Subcutaneous abdominal adipose tissue (tissue), 5 donors: ENCODE results near the gene SEPTIN8.
A peak's percentile ranks its signal among the peaks of the same experiment; 100 is the strongest.

ENCODE experiments used
- H3K27ac ChIP-seq: one replicate; pipeline ENCODE4 v1.7.0; 2013; ENCODE audit warnings: low read depth, mild to moderate bottlenecking, inconsistent platforms, low read length, moderate library complexity
- H3K27me3 ChIP-seq, 5 donors: one replicate each; pipeline ENCODE4 v1.7.0; 2013; ENCODE audit warnings: low read length in 5 of 5, inconsistent platforms in 1 of 5; ENCODE audit not compliant: control insufficient read depth in 5 of 5, insufficient read depth in 4 of 5
- H3K36me3 ChIP-seq, 5 donors: one replicate each; pipeline ENCODE4 v1.7.0; 2013; ENCODE audit warnings: low read length in 5 of 5; ENCODE audit not compliant: control insufficient read depth in 5 of 5, insufficient read depth in 5 of 5
- H3K4me1 ChIP-seq, 5 donors: one replicate each; pipeline ENCODE4 v1.7.0; 2013; ENCODE audit warnings: low read length in 5 of 5, mild to moderate bottlenecking in 3 of 5, moderate library complexity in 1 of 5; ENCODE audit not compliant: control insufficient read depth in 5 of 5, insufficient read depth in 5 of 5
- H3K4me3 ChIP-seq, 5 donors: one replicate each; pipeline ENCODE4 v1.7.0; 2013; ENCODE audit warnings: low read length in 5 of 5, low read depth in 1 of 5
- H3K9ac ChIP-seq, 5 donors: one replicate each; pipeline ENCODE4 v1.7.0; 2013; ENCODE audit warnings: low read length in 5 of 5, mild to moderate bottlenecking in 4 of 5, moderate library complexity in 3 of 5
- H3K9me3 ChIP-seq, 5 donors: one replicate each; pipeline ENCODE4 v1.7.0; 2013; ENCODE audit warnings: low read length in 5 of 5; ENCODE audit not compliant: control insufficient read depth in 5 of 5
- donor health status: healthy.
- donor health status: healthy.
- donor health status: healthy.
- donor health status: healthy.
- donor health status: healthy.

The SEPTIN8 gene

DNA sequence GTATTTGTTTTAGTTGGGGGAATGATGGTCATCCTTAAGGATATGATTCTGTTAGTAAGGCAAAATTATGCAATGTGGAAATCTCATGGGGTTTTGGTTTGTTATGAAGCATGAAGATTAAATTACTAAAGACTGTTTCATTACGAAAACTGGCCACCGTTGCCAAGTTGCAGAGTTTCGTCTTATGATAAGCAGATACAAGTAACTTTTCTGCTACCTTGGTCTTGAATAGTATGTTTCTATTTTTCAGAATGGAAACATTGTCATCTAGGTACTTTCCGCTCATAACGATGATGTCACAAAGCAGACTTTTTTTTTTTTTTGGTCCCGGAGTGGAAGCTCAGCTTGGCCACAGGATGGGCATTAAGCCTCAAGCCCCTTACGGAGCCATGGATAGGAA, 25.6 kb downstream of the SEPTIN8 start:
- Histone ChIP-seq H3K27me3 (peaks cover 0 to 15% (median 10%) of the 10 kb centered on the region in 5 donors), H3K4me3 (no peak overlapping the region), H3K9ac (no peak overlapping the region), H3K4me1 (peaks cover 0 to 22% (median 15%) of the 10 kb centered on the region in 5 donors), H3K9me3 (no peaks in the 10 kb centered on the region), H3K27ac (no peak overlapping the region), H3K36me3 (peaks cover 0 to 6% (median 2%) of the 10 kb centered on the region in 5 donors)

DNA sequence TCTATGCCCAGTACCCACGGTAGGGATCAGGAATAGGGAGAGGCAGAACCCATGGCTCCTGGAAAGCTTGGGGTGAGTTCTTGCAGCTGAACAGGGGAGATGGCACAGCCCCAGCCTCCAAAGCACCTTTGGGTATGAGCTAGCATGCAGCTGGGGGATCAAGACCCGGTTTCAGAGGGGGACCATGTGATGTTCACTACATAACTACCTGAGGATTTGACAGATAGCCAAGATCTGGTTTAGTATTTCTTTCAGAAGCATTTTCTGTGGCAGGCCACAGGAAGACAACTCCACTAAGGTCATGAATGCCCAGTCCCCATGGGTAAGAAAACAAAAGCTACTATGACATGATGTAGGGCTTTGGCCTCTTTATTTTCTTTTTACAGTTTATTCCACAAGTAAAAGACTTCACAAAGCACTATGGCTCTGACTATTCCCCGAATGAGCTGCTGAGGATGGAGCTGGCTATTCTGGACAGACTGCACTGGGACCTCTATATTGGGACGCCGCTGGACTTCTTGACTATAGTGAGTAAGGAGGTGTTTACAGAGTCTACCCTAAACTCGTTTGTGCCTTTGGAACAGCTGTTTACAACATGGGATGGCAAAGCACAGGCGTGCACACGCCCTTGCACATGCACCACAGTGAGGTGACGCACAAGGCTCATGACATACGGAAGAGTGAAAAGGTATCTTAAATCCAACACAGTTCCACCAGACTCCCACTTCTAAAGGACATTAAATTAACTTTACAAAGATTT, 26.4 kb downstream of the SEPTIN8 start:
- Histone ChIP-seq H3K9me3 (no peaks in the 10 kb centered on the region), H3K9ac (no peak overlapping the region), H3K4me3 (no peak overlapping the region), H3K27me3 (peaks cover 0 to 19% (median 13%) of the 10 kb centered on the region in 5 donors), H3K36me3 (peaks cover 0 to 5% (median 0%) of the 10 kb centered on the region in 5 donors), H3K27ac (no peak overlapping the region), H3K4me1 (peaks cover 0 to 22% (median 15%) of the 10 kb centered on the region in 5 donors)

DNA sequence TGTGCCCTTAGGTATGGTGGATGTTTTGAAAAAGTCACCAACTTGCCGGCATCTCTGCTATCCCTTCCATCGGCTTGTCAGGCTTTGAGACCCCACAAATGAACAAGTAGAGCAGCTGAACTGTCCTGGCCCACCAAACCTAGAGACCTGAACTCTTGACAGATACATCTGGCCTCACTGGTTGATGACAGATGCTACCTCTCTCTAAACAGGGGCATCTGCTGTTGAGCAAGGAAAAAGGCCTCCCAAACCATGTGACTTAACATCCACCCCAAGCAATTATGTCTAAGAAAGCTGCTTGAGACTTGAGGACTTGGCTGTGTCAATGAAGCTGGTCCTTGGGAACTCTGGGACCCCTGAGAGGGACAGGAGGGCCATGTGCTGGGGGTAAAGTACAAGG, 27.5 kb downstream of the SEPTIN8 start:
- Histone ChIP-seq H3K36me3 (peaks cover 0 to 5% (median 0%) of the 10 kb centered on the region in 5 donors), H3K27me3 (peaks cover 0 to 28% (median 13%) of the 10 kb centered on the region in 5 donors), H3K4me1 (peaks cover 0 to 22% (median 15%) of the 10 kb centered on the region in 5 donors), H3K9me3 (no peaks in the 10 kb centered on the region), H3K4me3 (no peak overlapping the region), H3K27ac (no peak overlapping the region), H3K9ac (no peak overlapping the region)

DNA sequence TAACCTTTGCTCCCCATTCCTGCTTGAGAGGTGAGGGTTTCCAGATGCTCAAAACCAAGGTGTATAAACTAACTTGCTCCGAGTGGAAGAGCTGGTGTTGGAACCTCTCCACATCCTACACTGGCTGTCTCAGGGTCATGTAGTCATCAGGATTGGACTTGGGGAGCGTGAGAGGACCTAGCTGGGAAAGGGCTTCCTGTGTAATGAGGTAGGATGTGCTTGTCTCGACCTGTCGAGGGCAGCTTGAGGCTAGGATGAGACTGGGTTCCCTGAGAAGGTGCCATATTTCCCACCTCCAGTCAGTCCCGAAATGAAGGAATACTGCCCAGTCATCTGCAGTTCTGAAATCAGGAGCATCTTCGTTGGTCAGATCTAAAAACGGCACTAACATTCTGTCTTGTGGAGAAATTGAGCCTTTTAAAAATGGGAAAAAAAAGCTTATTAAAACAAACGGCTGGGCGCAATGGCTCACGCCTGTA, 28.5 kb downstream of the SEPTIN8 start:
- Histone ChIP-seq H3K36me3 (peaks cover 0 to 3% (median 0%) of the 10 kb centered on the region in 5 donors), H3K9me3 (no peaks in the 10 kb centered on the region), H3K27ac (no peak overlapping the region), H3K27me3 (peaks cover 0 to 28% (median 13%) of the 10 kb centered on the region in 5 donors), H3K4me3 (no peak overlapping the region), H3K4me1 (peaks cover 0 to 22% (median 15%) of the 10 kb centered on the region in 5 donors), H3K9ac (no peak overlapping the region)

DNA sequence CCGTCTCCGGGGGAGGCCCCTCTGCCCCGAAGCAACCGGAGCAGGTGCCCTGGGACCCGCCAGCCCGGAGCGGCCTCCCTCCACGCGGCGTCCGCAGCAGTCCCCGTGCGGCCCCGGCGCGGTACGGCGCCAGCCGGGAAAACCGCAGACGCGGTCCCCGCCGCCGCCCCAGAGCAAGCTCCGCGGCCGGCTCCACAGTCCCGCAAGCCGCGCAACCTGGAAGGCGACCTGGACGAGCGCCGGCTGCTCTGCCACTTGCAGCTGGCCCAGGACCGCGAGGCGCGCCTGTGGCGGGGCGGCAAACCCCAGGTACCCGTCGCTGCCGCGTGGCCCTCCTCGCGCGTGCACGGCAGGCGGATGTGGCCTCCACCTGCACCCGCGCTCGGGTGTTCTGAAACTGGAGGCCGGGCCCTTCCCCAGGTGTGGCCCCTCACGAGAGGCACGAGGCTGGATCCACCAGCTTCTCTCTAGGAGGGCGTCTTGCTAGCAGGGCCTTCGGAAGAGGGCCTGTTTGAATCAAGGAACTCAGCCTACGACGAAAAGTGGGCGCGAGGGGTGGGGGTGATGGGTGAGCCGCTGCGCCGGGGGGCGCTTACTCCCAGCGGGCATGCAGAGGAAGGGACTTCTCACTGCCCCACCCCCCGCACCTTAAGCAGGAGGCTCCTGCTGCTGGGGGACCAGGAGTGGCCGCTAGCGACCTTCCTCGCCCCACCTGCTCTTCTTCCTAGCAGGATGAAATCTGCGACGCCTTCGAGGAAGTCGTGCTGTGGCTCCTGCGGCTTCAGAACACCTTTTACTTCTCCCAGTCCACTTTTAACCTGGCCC, 29.2 kb downstream of the SEPTIN8 start:
- Histone ChIP-seq H3K4me3 (peak overlapping the region in 3 of 5 donors; percentile 45 to 56 (median 46)), H3K27ac (no peak overlapping the region), H3K27me3 (peaks cover 0 to 28% (median 13%) of the 10 kb centered on the region in 5 donors), H3K9me3 (no peaks in the 10 kb centered on the region), H3K36me3 (peaks cover 0 to 2% (median 0%) of the 10 kb centered on the region in 5 donors), H3K9ac (no peak overlapping the region), H3K4me1 (peaks cover 0 to 22% (median 15%) of the 10 kb centered on the region in 5 donors)

DNA sequence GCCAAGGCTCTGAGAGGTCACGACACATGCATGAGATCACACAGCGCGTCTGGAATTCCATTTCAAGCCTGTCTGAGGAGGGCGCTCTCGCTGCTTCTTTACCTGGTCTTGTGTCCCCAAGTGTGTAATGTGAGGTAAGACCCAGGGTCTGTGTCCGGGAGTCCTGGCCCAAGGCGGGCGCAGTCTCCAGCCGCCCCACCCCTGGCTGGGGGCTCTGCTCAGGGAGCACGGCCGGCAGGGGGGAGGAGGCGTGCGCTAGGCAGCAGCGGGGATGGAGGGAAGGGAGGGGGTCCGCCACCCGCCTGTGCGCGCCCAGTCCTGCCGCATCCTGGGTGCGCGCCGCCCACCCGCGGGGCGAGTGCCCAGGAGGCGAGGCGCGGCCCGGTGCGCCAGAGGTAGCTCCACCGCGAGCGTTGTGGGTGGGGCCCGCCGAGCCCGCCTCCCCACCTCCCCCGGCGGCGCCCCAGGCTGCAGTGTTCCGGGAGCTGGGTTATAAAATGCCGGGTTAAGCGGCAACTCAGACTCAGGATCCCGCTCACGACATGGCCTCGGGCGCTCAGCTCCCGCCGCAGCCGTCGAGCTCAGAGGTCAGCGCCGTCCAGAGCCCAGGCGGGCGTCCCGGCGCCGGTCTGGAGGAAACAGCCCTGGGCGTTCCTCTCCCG, 30.0 kb downstream of the SEPTIN8 start, which contains the start of gene CCNI2:
CCNI2 (plus strand) TSS at position 473 of the 662 bp plus-strand sequence; CDS start at position 543, 70 bp downstream.
- no peaks in the 10 kb centered on the region for H3K36me3 ChIP-seq
- H3K27me3 ChIP-seq: peaks cover 0 to 28% (median 13%) of the 10 kb centered on the region in 5 donors
- H3K4me3 ChIP-seq: peak within 1 kb of the TSS in 4 of 5 donors; percentile 11 to 56 (median 46)
- peaks cover 0 to 2% (median 0%) of the 10 kb centered on the region in 5 donors for H3K9me3 ChIP-seq
- no peak within 1 kb of the TSS for H3K9ac ChIP-seq
- no peak within 1 kb of the TSS for H3K27ac ChIP-seq
- peaks cover 0 to 22% (median 15%) of the 10 kb centered on the region in 5 donors for H3K4me1 ChIP-seq

GRCh38 chr5:132746592-132746953, 30.5 kb downstream of the SEPTIN8 start:
- Histone ChIP-seq H3K9ac (no peak overlapping the region), H3K4me1 (peaks cover 0 to 18% (median 12%) of the 10 kb centered on the region in 5 donors), H3K4me3 (peak overlapping the region in 2 of 5 donors; percentile 46 to 56), H3K27ac (no peak overlapping the region), H3K36me3 (no peaks in the 10 kb centered on the region), H3K27me3 (peaks cover 0 to 28% (median 13%) of the 10 kb centered on the region in 5 donors), H3K9me3 (peaks cover 0 to 5% (median 0%) of the 10 kb centered on the region in 5 donors)

DNA sequence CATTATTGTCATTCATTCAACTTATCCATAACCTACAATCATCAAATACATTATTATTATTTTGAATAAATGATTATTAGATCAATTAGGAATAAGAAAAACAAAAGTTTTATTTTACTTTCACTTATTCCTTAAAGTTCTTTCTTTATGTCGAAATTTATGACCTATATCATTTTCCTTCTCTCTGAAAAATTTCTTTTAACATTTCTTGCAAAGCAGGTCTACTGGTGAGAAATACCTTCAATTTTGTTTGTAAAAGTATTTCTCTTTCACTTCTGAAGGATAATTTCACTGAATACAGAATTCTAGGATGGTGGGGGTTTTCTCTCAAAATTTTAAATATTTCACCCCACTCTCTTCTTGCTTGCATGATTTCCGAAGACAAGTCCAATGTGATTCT, 32.4 kb downstream of the SEPTIN8 start:
- H3K27me3 ChIP-seq: peaks cover 0 to 28% (median 13%) of the 10 kb centered on the region in 5 donors
- peaks cover 0 to 11% (median 9%) of the 10 kb centered on the region in 5 donors for H3K4me1 ChIP-seq

DNA sequence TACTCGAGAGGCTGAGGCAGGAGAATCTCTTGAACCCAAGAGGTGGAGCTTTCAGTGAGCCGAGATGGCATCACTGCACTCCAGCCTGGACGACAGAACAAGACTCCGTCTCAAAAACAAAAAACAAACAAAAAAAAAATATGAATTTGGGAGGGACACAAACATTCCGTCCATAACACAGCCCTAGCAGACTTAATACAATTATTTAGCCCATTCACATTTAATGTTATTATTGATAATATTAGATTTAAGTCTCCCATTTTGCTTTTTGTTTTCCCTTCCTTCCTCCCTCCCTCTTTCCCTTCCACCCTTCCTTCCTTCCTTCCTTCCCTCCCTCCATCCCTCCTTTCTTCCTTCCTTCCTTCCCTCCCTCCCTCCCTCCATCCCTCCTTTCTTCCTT, 34.4 kb downstream of the SEPTIN8 start:
- peaks cover under 1 to 12% (median 10%) of the 10 kb centered on the region in 5 donors for H3K4me1 ChIP-seq
- no peaks in the 10 kb centered on the region for H3K36me3 ChIP-seq
- peaks cover 0 to 5% (median 0%) of the 10 kb centered on the region in 5 donors for H3K9me3 ChIP-seq
- no peak overlapping the region for H3K27ac ChIP-seq
- peaks cover 0 to 25% (median 10%) of the 10 kb centered on the region in 5 donors for H3K27me3 ChIP-seq
- H3K9ac ChIP-seq: no peak overlapping the region
- H3K4me3 ChIP-seq: no peak overlapping the region

More for the DNA sequence above, 32.4 kb downstream of the SEPTIN8 start:
- Histone ChIP-seq H3K27ac (no peak overlapping the region), H3K9ac (no peak overlapping the region), H3K4me3 (no peak overlapping the region), H3K9me3 (peaks cover 0 to 5% (median 0%) of the 10 kb centered on the region in 5 donors), H3K36me3 (no peaks in the 10 kb centered on the region)
